GM18498 (cell line): ENCODE results near the gene AADACL4.
"Not testable (repeated sequence)": the region's sequence is repeated elsewhere in the genome, so short reads cannot be mapped to it uniquely, and the experiment has no call there.

Source experiments
- ATAC-seq: cut with Tn5 transposase; IDR thresholded peaks from one replicate; pipeline ENCODE4 v1.9.1; 2021; ENCODE audit warnings: mild to moderate bottlenecking, moderate library complexity; ENCODE audit not compliant: unreplicated experiment

AADACL4 gene

GRCh38 chr1:12709091-12709491 lies 65.2 kb downstream of the AADACL4 start:
- ATAC-seq: no peak

GRCh38 chr1:12709696-12710095 lies 65.8 kb downstream of the AADACL4 start:
- no peak for ATAC-seq

DNA sequence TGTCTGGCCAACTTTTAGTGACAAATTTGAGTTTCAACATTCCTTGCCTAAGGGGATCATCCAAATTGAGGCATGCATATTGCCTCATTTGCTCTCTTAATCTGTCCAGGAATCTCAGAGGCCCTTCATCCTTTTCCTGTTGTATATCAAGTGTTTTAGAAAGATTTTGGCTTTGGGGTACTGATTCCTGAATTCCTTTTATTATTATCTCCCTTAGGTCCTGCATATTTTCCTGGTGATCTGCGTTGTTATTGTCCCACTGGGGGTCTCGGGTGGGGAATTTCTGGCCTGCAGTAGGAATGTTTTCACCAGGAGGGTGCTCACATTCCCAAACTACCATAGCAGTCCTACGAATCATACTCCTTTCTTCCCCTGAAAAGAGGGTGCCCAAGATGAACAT lies 67.7 kb downstream of the AADACL4 start:
- ATAC-seq: no peak

GRCh38 chr1:12712076-12712475 lies 68.2 kb downstream of the AADACL4 start:
- no peak for ATAC-seq

DNA sequence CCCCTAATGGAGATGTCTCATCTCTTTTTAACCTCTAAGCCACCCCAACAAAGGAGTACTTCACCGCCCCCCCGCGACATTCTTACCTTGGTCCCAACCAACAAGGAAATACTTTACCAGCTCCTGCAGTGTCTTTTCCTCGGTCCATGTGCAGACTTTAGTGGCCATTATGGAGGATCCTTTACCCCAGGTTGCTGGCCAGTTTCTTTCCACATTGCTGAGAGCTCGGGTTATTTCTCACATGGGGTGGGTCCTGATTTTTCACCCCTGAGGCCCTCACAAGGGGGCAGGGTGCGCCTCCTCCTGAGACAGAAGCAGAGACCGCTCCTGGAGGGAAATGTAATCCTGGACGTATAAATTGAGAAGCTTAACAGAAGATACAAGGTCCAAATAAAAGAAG lies 69.0 kb downstream of the AADACL4 start:
- ATAC-seq: no peak

DNA sequence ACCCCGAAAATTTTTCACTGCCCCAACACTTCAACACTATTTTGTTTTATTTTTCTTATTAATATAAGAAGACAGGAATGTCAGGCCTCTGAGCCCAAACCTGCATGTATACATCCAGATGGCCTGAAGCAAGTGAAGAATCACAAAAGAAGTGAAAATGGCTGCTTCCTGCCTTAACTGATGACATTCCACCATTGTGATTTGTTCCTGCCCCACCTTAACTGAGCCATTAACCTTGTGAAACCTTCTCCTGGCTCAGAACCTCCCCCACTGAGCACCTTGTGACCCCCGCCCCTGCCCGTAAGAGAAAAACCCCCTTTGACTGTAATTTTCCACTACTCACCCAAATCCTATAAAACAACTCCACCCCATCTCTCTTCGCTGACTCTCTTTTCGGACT lies 69.8 kb downstream of the AADACL4 start:
- not testable (repeated sequence) for ATAC-seq

DNA sequence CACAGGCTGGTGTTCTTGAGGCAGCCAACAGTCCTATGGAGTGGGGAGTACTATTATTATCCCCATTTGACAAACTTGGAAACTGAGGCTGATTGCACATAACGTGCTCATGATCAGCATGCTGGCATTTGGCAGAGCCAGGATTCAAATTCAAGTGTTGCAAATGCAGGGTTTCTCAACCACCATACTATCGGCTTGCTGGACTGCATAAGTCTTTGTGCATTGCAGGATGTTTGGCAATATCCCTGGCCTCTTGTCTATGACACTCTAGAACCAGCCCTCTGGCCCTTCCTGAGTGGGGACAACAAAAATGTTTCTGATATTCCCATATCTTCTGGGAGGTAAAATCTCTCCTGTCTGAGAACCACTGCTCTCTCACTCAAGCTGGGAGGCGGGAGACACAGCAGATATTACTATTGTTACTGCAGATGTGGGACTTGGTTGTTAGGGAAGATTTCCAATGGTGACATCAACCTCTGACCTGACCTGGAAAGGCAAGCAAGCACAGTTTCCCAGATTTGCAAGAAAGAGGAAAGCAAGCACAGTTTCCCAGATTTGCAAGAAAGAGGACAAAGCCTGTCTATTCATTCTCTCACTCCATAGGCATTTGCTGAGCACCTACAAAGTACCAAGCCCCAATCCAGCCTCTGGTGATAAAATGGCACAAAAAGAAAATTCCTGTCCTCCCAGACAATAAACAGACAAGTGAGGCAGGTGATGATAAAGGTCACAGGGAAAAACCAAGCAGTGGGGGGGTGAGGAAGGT lies 71.0 kb downstream of the AADACL4 start:
- no peak for ATAC-seq

GRCh38 chr1:12715896-12716437 lies 72.1 kb downstream of the AADACL4 start, which contains the start of gene AADACL3:
AADACL3 (plus strand) TSS chr1:12716110; CDS start chr1:12716177, 67 bp downstream.
- ATAC-seq: no peak
